ENCODE data around the gene WFDC5. TPM values are rescaled to one million over a fixed set of nuclear protein-coding genes. Genes with fewer than 3 reads are reported as not detected.

Gene WFDC5
- total RNA-seq, 1 experiment from 2014 or later, result not detected

- H3K36me3 ChIP-seq (ENCODE audit: control insufficient read depth, insufficient read depth, low read length), result no peaks in the 10 kb centered on the region
- no peaks in the 10 kb centered on the region; the same call in none of the 2 replicates for H3K27me3 ChIP-seq (replicated peaks; ENCODE audit: control insufficient read depth, insufficient read depth, low read length)
- H3K4me3 ChIP-seq (ENCODE audit: low read depth, low read length), result no peak overlapping the region
- ChIA-PET CTCF (no interaction called here), POLR2A (no interaction called here)
- TF ChIP-seq CTCF (IDR thresholded peaks at IDR 0.05; ENCODE audit: insufficient read depth in 1 of 2, low read depth in 1 of 2, low read length in 1 of 2, severe bottlenecking in 1 of 2, unreplicated experiment in 1 of 2), result no peak
- intact Hi-C loops (cut with micrococcal nuclease; ENCODE audit: unreplicated experiment), result no loop called here
- DNase-seq, result no peak
- no peaks in the 10 kb centered on the region for H3K36me3 Mint-ChIP-seq (ENCODE audit: insufficient read depth, unreplicated experiment)
- H3K27me3 Mint-ChIP-seq (ENCODE audit: insufficient read depth, unreplicated experiment), result peaks cover 23% of the 10 kb centered on the region
- no peak overlapping the region for H3K27ac Mint-ChIP-seq (ENCODE audit: unreplicated experiment)
- no peaks in the 10 kb centered on the region for H3K4me1 Mint-ChIP-seq (ENCODE audit: low read depth, unreplicated experiment)
- no peak overlapping the region for H3K4me3 Mint-ChIP-seq (ENCODE audit: unreplicated experiment)
- BruUV-seq (replicated peaks), result no TSS peak
- no peaks in the 10 kb centered on the region for H3K4me1 ChIP-seq
- H3K9me3 Mint-ChIP-seq (ENCODE audit: unreplicated experiment), result peaks cover 6% of the 10 kb centered on the region
- no peaks in the 10 kb centered on the region; the same call in 1 of the 2 replicates for H3K9me3 ChIP-seq
Measured at GRCh38 chr20:45153752-45154151, 38.8 kb upstream of the WFDC5 start.

GRCh38 chr20:45153147-45153546 lies 38.2 kb upstream of the WFDC5 start:
- Mint-ChIP-seq H3K27me3 (ENCODE audit: insufficient read depth, unreplicated experiment) (peaks cover 23% of the 10 kb centered on the region), H3K4me1 (ENCODE audit: low read depth, unreplicated experiment) (no peaks in the 10 kb centered on the region), H3K27ac (ENCODE audit: unreplicated experiment) (no peak overlapping the region), H3K36me3 (ENCODE audit: insufficient read depth, unreplicated experiment) (no peaks in the 10 kb centered on the region), H3K9me3 (ENCODE audit: unreplicated experiment) (peaks cover under 1% of the 10 kb centered on the region), H3K4me3 (ENCODE audit: unreplicated experiment) (no peak overlapping the region)
- BruUV-seq (replicated peaks), result no TSS peak
- DNase-seq, result no peak
- Histone ChIP-seq H3K4me1 (no peaks in the 10 kb centered on the region), H3K27me3 (replicated peaks; ENCODE audit: control insufficient read depth, insufficient read depth, low read length) (no peaks in the 10 kb centered on the region; the same call in none of the 2 replicates), H3K4me3 (ENCODE audit: low read depth, low read length) (no peak overlapping the region), H3K36me3 (ENCODE audit: control insufficient read depth, insufficient read depth, low read length) (no peaks in the 10 kb centered on the region), H3K9me3 (no peaks in the 10 kb centered on the region; the same call in 1 of the 2 replicates)
- intact Hi-C loops (cut with micrococcal nuclease; ENCODE audit: unreplicated experiment), result no loop called here
- no peak for TF ChIP-seq CTCF (IDR thresholded peaks at IDR 0.05; ENCODE audit: insufficient read depth in 1 of 2, low read depth in 1 of 2, low read length in 1 of 2, severe bottlenecking in 1 of 2, unreplicated experiment in 1 of 2)
- ChIA-PET POLR2A (no interaction called here), CTCF (no interaction called here)

- H3K27me3 ChIP-seq (replicated peaks; ENCODE audit: control insufficient read depth, insufficient read depth, low read length), result no peaks in the 10 kb centered on the region; the same call in none of the 2 replicates
- Mint-ChIP-seq H3K9me3 (ENCODE audit: unreplicated experiment) (no peaks in the 10 kb centered on the region), H3K4me3 (ENCODE audit: unreplicated experiment) (no peak overlapping the region), H3K36me3 (ENCODE audit: insufficient read depth, unreplicated experiment) (no peaks in the 10 kb centered on the region), H3K27ac (ENCODE audit: unreplicated experiment) (no peak overlapping the region), H3K27me3 (ENCODE audit: insufficient read depth, unreplicated experiment) (peaks cover 23% of the 10 kb centered on the region), H3K4me1 (ENCODE audit: low read depth, unreplicated experiment) (no peaks in the 10 kb centered on the region)
- DNase-seq, result no peak
- ChIA-PET CTCF (no interaction called here), POLR2A (no interaction called here)
- intact Hi-C loops (cut with micrococcal nuclease; ENCODE audit: unreplicated experiment), result no loop called here
- no TSS peak for BruUV-seq (replicated peaks)
- no peaks in the 10 kb centered on the region; the same call in 1 of the 2 replicates for H3K9me3 ChIP-seq
- no peak overlapping the region for H3K4me3 ChIP-seq (ENCODE audit: low read depth, low read length)
- H3K36me3 ChIP-seq (ENCODE audit: control insufficient read depth, insufficient read depth, low read length), result no peaks in the 10 kb centered on the region
- no peak for TF ChIP-seq CTCF (IDR thresholded peaks at IDR 0.05; ENCODE audit: insufficient read depth in 1 of 2, low read depth in 1 of 2, low read length in 1 of 2, severe bottlenecking in 1 of 2, unreplicated experiment in 1 of 2)
- no peaks in the 10 kb centered on the region for H3K4me1 ChIP-seq
Measured at GRCh38 chr20:45152405-45152804, 37.4 kb upstream of the WFDC5 start.

All from Caco-2 (cell line).